OCI-M1 (cell line): ENCODE data around the gene NAV2.

Experiments used
- DNase-seq: peaks from one replicate; lab custom pipeline; 2025; lab: John Stamatoyannopoulos, UW

NAV2 gene

GRCh38 chr11:20158597-20159257, 446.1 kb downstream of the NAV2 start:
- DNase-seq: peak; percentile 44

- no peak for DNase-seq
These were observed 447.1 kb downstream of the NAV2 start for GRCh38 chr11:20159466-20160381.

- no peak for DNase-seq
These were observed 448.0 kb downstream of the NAV2 start, which contains the start of gene DBX1 for GRCh38 chr11:20160425-20161229. TSS of gene DBX1 (minus strand) at chr11:20160475. CDS start at chr11:20160324, 151 bp downstream.

DNA sequence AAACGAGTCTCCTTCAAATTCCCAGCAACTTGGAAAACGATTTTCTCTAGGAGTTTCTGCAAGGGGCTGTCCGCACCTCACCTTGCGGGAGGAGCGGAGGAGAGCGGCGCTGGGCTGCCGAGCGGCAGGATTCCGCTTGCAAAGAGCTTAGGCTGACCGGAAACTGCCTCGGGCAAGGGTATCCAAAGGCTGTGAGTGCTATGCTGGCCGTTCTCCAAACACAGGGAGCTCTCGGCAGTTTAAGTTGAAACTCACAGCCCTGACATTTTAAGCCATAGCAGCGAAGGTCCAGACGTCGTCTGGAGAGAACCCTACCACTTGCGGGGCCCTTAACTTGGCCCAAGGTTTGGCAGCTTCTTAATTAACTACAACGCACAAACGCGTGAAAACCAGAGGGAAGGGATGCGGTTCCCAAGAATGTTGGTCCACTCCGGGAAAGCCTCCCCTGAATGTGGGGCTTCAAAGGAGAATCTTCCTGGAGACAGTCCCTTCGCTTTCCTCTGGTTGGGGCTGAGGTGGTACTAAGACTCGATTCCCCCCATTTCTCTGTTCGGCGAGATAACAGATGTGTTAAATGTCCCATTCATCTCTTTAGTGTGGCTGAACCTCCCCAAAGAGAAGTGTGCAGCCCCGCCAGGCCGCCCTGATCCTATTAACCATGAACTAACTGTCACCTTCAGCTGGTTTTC, 448.7 kb downstream of the NAV2 start:
- DNase-seq: no peak

GRCh38 chr11:20161923-20162744, 449.5 kb downstream of the NAV2 start:
- DNase-seq: no peak

GRCh38 chr11:20162824-20163782, 450.5 kb downstream of the NAV2 start:
- no peak for DNase-seq

DNA sequence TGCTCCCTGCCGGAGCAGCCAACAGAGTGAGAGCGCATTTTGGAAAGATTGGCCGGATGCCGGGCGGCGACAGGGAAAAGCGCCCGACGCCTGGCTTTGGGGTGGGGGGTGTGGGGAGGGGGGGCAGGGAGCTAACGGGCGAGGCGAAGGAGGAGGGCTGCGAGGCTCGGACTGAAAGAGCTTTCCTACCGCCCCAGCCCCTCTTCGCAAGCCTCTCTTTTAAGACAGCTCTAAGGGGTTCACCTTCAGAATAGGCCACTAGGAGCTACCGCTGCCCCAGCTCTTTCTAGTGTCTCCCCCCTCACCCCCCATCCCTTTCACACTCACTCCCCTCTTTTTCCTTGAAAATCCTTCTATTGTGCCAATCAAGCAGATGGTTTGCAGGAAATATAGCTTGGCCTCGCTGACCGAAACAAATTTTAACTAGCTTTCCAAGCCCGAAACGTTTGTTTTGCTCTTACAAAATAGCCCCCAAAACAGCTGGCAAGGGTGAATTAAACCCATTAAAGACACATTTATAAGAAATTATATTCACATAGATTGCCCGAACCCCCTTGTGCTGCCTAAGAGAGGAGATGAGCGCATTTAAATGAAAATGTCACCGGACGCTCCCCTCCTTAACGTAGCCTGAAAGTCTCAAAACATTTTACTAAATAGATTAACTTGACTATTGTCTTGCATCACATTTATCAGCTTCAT, 451.3 kb downstream of the NAV2 start:
- no peak for DNase-seq
